Karpas-422 (cell line): ENCODE results near the gene TMEM101. TPM values are rescaled to one million over a fixed set of nuclear protein-coding genes. Genes with fewer than 3 reads are reported as not detected.
"Not testable (repeated sequence)": the region's sequence is repeated elsewhere in the genome, so short reads cannot be mapped to it uniquely, and the experiment has no call there.

ENCODE experiments used
- DNase-seq: peaks from one replicate; pipeline ENCODE4 v3.0.0-alpha.2; 2015
- H2AFZ ChIP-seq: fragments of 200-600 bp; sonication (generic); 2 replicates; pipeline ENCODE4 v1.6.1; 2014; ENCODE audit warnings: antibody characterized with exemption, low read length, mixed read lengths
- H3K27ac ChIP-seq: fragments of 200-600 bp; sonication (generic); 2 replicates; pipeline ENCODE4 v1.5.1; 2014; ENCODE audit warnings: mild to moderate bottlenecking, low read length, moderate library complexity
- H3K27me3 ChIP-seq: fragments of 200-600 bp; sonication (generic); 2 replicates; pipeline ENCODE4 v1.6.1; 2014; ENCODE audit warnings: low read length, mixed read lengths
- H3K36me3 ChIP-seq: fragments of 200-600 bp; sonication (generic); 2 replicates; pipeline ENCODE4 v1.6.1; 2014; ENCODE audit warnings: low read length, mixed read lengths; ENCODE audit not compliant: insufficient read depth
- H3K4me1 ChIP-seq: fragments of 200-600 bp; sonication (generic); 2 replicates; pipeline ENCODE4 v1.6.1; 2014; ENCODE audit warnings: mild to moderate bottlenecking, low read length, mixed read lengths
- H3K4me2 ChIP-seq: fragments of 200-600 bp; sonication (generic); 2 replicates; pipeline ENCODE4 v1.6.1; 2014; ENCODE audit warnings: low read length, low read depth, mild to moderate bottlenecking; ENCODE audit not compliant: poor library complexity, severe bottlenecking
- H3K4me3 ChIP-seq: fragments of 200-600 bp; sonication (generic); 2 replicates; pipeline ENCODE4 v1.5.1; 2014; ENCODE audit warnings: mild to moderate bottlenecking, antibody characterized with exemption, low read length, mixed read lengths
- H3K79me2 ChIP-seq: fragments of 200-600 bp; sonication (generic); 2 replicates; pipeline ENCODE4 v1.6.1; 2014; ENCODE audit warnings: mild to moderate bottlenecking, low read length, mixed read lengths
- H3K9ac ChIP-seq: fragments of 200-600 bp; sonication (generic); 2 replicates; pipeline ENCODE4 v1.6.0; 2014; ENCODE audit warnings: low read length
- H3K9me2 ChIP-seq: fragments of 200-600 bp; sonication (generic), shearing (Covaris generic); replicated peaks from 2 replicates; pipeline ENCODE4 v1.6.0; 2014; ENCODE audit warnings: mild to moderate bottlenecking, low read length, moderate library complexity; ENCODE audit not compliant: insufficient read depth
- H3K9me3 ChIP-seq: fragments of 300-700, 200-600 bp; sonication (generic); 2 replicates; pipeline ENCODE4 v1.6.1; 2014; ENCODE audit warnings: low read length, mixed read lengths
- H4K20me1 ChIP-seq: fragments of 200-600 bp; sonication (generic); 2 replicates; pipeline ENCODE4 v1.6.1; 2014; ENCODE audit warnings: mild to moderate bottlenecking, antibody characterized with exemption, low read length, low read depth; ENCODE audit not compliant: insufficient read depth
- total RNA-seq: library from RNA; depleted of rRNA; stranded (reverse); fragments of >200 nt; shearing (Covaris generic); gene quantifications from 2 replicates; pipeline ENCODE4 v1.2.3, GENCODE V29; 2014; ENCODE audit warnings: low replicate concordance

Gene TMEM101
- total RNA-seq, 1 experiment from 2014 or later, result 26.6 TPM

DNA sequence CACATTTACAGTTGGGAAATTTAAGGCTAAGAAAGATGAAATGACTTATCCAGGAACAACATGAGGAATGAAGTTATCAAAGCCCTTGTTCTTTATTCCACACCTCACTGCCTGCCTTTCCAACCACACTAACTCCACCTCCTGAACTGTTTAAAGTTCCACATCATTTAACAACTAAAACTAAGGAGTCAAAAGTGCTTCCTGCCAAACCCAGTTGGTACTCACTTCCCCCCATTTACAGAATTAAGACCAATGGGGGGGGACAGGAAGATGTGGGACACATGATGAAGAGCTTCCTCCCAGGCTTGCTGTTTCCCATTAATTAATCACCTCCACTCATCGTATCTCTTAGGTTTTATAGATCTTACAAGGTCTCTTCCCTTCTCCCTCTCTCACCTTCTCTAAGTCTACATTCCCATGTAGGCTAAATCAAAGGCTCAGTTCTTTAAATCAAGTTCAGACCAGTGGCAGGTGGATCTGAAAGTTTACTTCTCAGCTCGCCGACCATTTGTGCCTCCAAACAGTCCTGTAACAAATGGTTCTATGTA lies 19.2 kb upstream of the TMEM101 start:
- H3K79me2 ChIP-seq, result peaks cover 4% of the 10 kb centered on the region; the same call in 1 of the 2 replicates
- H3K27ac ChIP-seq, result no peak overlapping the region
- H3K9me2 ChIP-seq, result no peaks in the 10 kb centered on the region
- H3K36me3 ChIP-seq, result peaks cover 28% of the 10 kb centered on the region
- no peaks in the 10 kb centered on the region for H4K20me1 ChIP-seq
- H3K27me3 ChIP-seq, result no peaks in the 10 kb centered on the region
- no peaks in the 10 kb centered on the region for H3K4me1 ChIP-seq
- no peak overlapping the region for H2AFZ ChIP-seq
- H3K4me2 ChIP-seq, result no peak overlapping the region
- no peak overlapping the region for H3K9ac ChIP-seq
- no peak overlapping the region for H3K4me3 ChIP-seq
- DNase-seq, result no peak
- no peaks in the 10 kb centered on the region for H3K9me3 ChIP-seq

- Histone ChIP-seq H3K79me2 (no peaks in the 10 kb centered on the region), H3K9ac (no peak overlapping the region), H3K4me3 (no peak overlapping the region), H2AFZ (no peak overlapping the region), H3K4me1 (no peaks in the 10 kb centered on the region), H3K27me3 (no peaks in the 10 kb centered on the region), H3K27ac (no peak overlapping the region), H3K4me2 (no peak overlapping the region), H3K9me3 (no peaks in the 10 kb centered on the region), H3K9me2 (no peaks in the 10 kb centered on the region), H4K20me1 (no peaks in the 10 kb centered on the region), H3K36me3 (peaks cover 17% of the 10 kb centered on the region)
- no peak for DNase-seq
Observed at GRCh38 chr17:44030482-44030881, 15.7 kb upstream of the TMEM101 start.

DNA sequence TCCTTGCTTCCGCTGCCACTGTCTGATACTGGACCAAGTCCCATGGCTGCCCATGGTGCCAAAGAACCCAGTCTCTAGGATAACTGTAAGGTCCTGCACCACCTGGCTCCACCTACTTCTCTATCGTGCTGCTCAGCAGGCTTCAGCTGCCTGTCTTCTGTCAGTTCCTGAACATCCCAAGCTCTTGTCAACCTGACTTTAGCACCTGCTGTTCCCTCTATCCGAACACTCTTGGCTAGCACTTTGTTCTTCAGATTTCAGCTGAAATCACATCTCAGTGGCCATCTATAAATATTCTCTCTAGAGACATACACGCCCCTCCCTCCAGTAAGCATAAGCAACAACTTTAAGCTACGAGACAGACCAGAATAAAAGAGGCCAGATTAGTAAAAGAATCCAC lies 15.0 kb upstream of the TMEM101 start:
- Histone ChIP-seq H3K27me3 (no peaks in the 10 kb centered on the region), H3K9me2 (no peaks in the 10 kb centered on the region), H3K9me3 (no peaks in the 10 kb centered on the region), H3K9ac (no peak overlapping the region), H3K27ac (no peak overlapping the region), H3K4me3 (no peak overlapping the region), H3K4me1 (no peaks in the 10 kb centered on the region), H2AFZ (no peak overlapping the region), H3K79me2 (no peaks in the 10 kb centered on the region), H4K20me1 (no peaks in the 10 kb centered on the region), H3K4me2 (no peak overlapping the region), H3K36me3 (peaks cover 17% of the 10 kb centered on the region)
- DNase-seq, result no peak

DNA sequence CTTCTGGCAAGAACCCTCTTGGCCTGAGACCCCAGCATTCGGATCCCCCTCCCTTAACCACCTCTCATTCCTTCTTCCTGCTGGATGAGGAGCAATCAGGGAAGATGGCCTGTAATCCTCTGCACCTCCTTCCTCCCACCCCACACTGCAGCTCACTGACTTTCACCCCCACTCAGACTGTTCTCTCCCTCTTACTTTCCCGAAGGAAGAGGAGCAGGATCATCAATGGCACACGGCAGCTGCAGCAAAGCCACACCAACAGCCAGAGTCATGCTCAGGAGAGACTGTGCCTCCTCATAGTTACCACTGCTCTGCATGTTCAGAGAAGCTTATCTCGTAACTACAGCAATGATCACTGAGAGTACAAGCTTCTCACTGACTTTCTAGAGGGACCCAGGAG lies 10.1 kb upstream of the TMEM101 start:
- Histone ChIP-seq H4K20me1 (0 out of 2 replicates have a peak, but pooled peaks cover 4% of the 10 kb centered on the region), H3K79me2 (no peaks in the 10 kb centered on the region), H3K9me2 (no peaks in the 10 kb centered on the region), H3K4me3 (no peak overlapping the region), H3K27me3 (no peaks in the 10 kb centered on the region), H2AFZ (no peak overlapping the region), H3K4me2 (no peak overlapping the region), H3K27ac (no peak overlapping the region), H3K4me1 (no peaks in the 10 kb centered on the region), H3K9me3 (no peaks in the 10 kb centered on the region), H3K9ac (no peak overlapping the region), H3K36me3 (peaks cover 6% of the 10 kb centered on the region; the same call in 1 of the 2 replicates)
- DNase-seq, result no peak

GRCh38 chr17:44024271-44024663 lies 9.5 kb upstream of the TMEM101 start:
- H3K27ac ChIP-seq, result no peak overlapping the region
- no peak overlapping the region for H3K9ac ChIP-seq
- H3K4me1 ChIP-seq, result no peaks in the 10 kb centered on the region

DNA sequence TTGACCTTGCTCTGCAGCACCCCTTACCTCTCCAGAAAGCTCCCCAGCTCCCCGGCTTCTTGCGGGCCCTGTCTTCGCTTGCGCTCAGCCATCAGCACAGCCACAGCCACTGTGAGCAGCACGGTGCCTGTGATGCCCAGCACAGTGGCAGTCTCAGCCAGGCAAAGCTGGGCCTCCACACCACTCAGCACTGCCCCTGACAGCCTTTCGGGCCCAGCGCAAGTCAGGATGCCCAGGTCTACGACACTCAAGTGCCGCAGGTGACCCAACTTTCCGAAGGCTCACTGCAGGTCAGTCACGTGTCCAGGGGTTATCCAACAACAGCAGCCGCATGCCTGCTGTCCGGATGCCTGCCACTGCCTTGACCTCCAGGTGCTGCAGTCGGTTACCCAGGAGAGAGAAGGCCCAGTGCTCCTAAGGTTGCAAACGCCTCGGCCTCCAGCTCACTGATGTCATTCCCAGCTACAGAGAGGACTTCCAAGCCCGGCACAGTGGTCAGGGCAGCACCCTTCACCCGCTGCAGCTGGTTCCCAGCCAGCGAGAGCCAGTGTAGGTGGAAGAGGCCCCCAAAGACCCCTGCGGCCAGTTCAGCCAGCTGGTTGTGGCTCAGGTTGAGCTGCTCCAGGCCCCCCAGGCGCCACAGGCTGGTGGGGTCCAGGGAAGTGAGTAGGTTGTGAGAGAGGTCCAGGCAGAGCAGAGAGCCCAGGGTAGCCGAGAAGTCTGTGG lies 8.9 kb upstream of the TMEM101 start:
- Histone ChIP-seq H3K4me3 (no peak overlapping the region), H3K9me3 (no peaks in the 10 kb centered on the region), H2AFZ (no peak overlapping the region), H3K79me2 (no peaks in the 10 kb centered on the region), H3K4me2 (no peak overlapping the region), H3K36me3 (peaks cover 6% of the 10 kb centered on the region; the same call in 1 of the 2 replicates), H3K9ac (no peak overlapping the region), H3K4me1 (no peaks in the 10 kb centered on the region), H3K9me2 (no peaks in the 10 kb centered on the region), H3K27me3 (no peaks in the 10 kb centered on the region), H4K20me1 (0 out of 2 replicates have a peak, but pooled peaks cover 4% of the 10 kb centered on the region), H3K27ac (no peak overlapping the region)
- no peak for DNase-seq

More at GRCh38 chr17:44024271-44024663, 9.5 kb upstream of the TMEM101 start:
- Histone ChIP-seq H3K9me2 (no peaks in the 10 kb centered on the region), H4K20me1 (0 out of 2 replicates have a peak, but pooled peaks cover 4% of the 10 kb centered on the region), H3K9me3 (no peaks in the 10 kb centered on the region), H3K79me2 (no peaks in the 10 kb centered on the region), H3K4me3 (no peak overlapping the region), H3K36me3 (peaks cover 6% of the 10 kb centered on the region; the same call in 1 of the 2 replicates), H2AFZ (no peak overlapping the region), H3K4me2 (no peak overlapping the region), H3K27me3 (no peaks in the 10 kb centered on the region)
- DNase-seq, result no peak

DNA sequence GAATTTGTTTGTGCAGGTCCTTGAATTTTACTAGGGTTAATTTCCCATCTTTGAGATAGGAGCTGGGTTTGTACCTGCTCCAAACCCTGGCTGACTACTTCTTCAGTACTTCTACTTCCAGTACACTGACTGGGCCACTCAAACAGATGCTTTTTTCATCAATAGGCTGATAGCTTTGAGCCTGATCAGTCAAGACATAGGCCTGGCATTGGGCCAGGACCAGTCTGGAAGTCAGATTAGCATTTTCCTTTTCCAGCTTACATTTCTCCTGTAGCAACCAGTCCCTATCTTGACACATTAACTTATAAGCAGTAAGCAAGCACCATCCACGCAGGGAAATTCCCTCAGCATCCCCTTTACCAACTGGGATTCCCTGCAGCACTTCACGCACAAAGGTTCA lies 7.5 kb upstream of the TMEM101 start:
- H4K20me1 ChIP-seq, result 0 out of 2 replicates have a peak, but pooled peaks cover 4% of the 10 kb centered on the region
- no peaks in the 10 kb centered on the region for H3K9me3 ChIP-seq
- H3K36me3 ChIP-seq, result peaks cover 6% of the 10 kb centered on the region; the same call in 1 of the 2 replicates
- no peak overlapping the region for H3K4me2 ChIP-seq
- no peaks in the 10 kb centered on the region for H3K79me2 ChIP-seq
- DNase-seq, result no peak
- no peak overlapping the region for H2AFZ ChIP-seq
- H3K9me2 ChIP-seq, result no peaks in the 10 kb centered on the region
- H3K4me1 ChIP-seq, result no peaks in the 10 kb centered on the region
- no peak overlapping the region for H3K4me3 ChIP-seq
- no peaks in the 10 kb centered on the region for H3K27me3 ChIP-seq
- no peak overlapping the region for H3K9ac ChIP-seq
- H3K27ac ChIP-seq, result no peak overlapping the region

DNA sequence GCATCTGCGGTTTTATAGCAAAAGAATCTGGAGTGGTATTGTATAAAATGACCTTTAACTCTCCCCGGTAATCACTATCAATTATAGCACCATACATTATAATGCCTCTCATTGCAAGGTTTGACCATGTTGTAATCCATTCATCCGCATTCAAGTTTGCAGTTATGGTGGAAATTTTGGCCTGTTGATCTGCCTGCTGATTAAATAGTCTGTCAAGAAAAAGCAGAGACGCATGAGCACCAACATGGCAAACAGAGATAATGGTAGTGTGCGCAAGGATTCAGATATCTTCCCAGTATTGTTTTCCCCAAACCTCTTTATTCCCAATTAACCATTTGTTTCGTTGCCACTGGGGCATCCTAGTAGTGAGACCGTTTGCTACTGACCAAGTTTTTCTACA lies 6.5 kb upstream of the TMEM101 start:
- H4K20me1 ChIP-seq, H3K9ac ChIP-seq, DNase-seq, H3K4me1 ChIP-seq, H3K27me3 ChIP-seq, H3K9me2 ChIP-seq, H3K9me3 ChIP-seq, H3K79me2 ChIP-seq, H3K36me3 ChIP-seq, H3K4me3 ChIP-seq, H3K4me2 ChIP-seq, H2AFZ ChIP-seq, H3K27ac ChIP-seq: not testable (repeated sequence)
